ENCODE measurements around the gene PF4V1.

DNA sequence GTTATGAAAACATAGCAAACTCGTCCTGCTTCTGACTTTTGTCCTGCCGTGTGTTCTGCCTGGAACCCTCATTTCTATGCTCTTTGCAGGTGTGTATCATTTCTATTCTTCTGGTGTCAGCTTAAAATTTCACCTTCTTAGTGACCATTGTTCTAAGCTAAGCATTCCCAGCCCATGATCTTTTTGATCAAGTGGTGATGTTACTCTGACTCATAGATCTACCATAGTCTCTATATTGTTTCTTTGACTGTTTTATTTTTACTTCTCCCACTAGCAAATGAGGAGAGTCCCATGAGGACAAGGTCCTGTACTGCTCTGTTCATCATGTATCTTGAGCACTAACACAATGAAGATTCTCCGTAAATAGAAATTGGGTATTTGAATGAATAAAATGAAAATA lies 30.7 kb upstream of the PF4V1 start:
- TF ChIP-seq CTCF (IDR thresholded peaks at IDR 0.05) = no peak
- no peak for TF ChIP-seq EZH2 (IDR thresholded peaks at IDR 0.05; ENCODE audit: borderline replicate concordance, insufficient read depth, low read depth, low read length, poor library complexity, severe bottlenecking)

All from B cell (primary cell).